GM21619 (cell line): Measurements from ENCODE around the gene TFRC.
"Not testable (repeated sequence)": the region's sequence is repeated elsewhere in the genome, so short reads cannot be mapped to it uniquely, and the experiment has no call there.

Source experiments
- ATAC-seq: cut with Tn5 transposase; IDR thresholded peaks from one replicate; pipeline ENCODE4 v1.9.1; 2021; ENCODE audit not compliant: unreplicated experiment

Gene TFRC

DNA sequence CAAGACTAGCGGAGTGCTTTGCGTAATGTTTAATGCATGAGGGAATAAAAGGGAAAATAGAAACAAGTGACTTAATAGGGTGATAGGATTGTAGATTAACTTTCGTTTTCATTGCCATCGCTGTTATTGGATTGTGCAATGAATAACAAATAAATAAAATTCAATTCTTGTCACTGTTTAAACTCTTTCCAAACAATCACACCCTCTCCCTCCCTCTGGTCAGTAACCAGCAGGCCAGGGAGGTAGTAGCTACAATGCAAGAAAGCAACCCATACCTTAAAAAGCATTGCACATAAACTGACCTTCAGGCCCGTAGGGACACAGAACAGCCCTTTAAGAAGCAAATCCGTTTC lies 705 bp upstream of the TFRC start:
- no peak for ATAC-seq

DNA sequence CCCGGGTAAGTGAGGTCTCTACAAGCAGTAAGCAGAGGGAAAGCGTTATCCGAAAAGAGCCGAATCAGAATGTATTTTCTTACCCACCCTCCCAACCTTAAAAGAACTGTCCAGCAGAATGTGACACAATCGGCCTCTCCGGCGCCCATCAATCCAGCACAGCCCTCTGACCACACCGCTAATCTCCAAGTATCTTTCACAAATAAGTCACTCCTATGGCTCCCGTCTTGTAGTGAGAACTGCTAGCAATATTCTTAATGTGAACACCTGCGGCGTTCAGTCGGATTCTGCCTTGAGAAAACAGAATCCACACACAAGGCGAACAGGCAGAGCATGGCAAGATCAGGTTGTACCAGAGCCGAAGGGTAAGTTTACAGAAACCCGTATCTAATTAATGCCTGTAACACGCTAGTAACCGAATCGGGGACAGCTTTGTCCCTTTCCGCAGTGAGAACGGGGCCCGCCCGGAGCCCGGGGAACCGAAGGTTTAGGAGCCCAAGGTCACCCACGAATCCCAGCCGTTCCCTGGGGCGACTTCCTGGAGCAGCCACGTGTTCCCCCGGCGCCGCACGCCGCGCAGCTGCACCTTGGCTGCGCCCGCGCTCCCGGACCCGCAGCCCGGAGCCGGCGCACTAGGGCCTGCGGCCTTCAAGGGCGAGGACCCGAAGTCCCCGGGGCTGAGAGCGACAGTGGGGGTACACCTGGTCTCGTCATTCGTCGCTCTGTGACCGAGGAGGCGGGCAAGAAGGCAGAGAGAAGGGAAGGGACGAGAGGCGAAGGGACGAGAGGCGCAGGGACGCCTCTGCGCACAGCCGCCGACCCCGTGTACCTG lies 672 bp downstream of the TFRC start:
- ATAC-seq: peak; percentile 37

DNA sequence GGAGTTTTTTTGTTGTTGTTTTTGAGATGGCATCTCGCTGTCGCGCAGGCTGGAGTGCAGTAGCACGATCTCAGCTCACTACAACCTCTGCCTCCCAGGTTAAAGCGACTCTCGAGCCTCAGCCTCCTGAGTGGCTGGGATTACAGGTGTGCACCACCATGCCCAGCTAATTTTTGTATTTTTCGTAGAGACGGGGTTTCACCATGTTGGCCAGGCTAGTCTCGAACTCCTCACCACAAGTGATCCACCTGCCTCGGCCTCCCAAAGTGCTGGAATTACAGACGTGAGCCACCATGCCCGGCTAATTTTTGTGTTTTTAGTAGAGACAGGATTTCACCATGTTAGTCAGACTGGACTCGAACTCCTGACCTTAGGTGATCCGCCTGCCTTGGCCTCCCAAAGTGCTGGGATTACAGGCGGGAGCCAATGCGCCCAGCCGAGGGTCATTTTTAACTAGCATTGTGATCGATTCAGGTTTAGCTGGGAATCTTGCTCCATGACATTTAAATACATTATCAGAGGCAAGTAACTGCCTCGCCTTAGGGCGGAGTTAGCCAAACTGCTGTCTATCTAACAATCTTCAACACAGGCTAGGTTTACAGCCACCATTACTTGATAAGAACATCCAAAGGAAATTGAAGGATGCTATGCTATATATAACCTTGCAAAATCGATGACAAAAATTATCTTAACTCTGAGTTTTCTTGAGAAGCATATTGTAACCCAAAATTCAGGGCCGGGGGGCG lies 1.6 kb downstream of the TFRC start:
- ATAC-seq: not testable (repeated sequence)

DNA sequence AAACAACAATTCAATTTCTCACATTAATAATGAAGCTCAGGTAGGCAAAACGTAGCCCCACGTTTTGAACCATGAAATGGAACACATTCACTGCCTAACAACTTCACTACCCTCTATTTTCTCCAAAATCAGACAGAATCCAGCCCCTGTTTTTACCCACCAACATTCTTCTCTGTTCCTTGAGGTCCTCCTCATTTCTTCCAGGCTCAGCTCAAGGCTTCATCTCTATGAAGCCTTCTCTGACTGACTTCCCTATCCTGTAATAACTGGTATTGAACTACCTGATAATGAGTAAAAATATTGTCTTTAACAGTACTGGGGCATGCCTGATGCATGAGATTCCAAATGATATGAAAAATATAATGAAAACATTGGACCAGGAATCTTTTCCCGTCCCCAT lies 2.2 kb downstream of the TFRC start:
- ATAC-seq: no peak

DNA sequence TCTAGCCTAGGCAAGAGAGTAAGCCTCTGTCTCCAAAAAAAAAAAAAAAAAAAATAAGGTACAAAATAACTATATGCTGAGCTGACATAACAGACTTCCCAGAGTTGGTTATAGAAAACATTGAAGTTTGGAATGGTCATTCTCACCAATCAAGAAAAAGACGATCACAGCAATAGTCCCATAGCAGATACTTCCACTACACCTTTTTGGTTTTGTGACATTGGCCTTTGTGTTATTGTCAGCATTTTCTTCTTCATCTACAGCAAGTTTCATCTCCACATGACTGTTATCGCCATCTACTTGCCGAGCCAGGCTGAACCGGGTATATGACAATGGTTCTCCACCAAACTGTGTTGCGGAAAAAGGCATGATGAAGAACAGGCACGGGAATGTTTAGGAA lies 6.9 kb downstream of the TFRC start:
- no peak for ATAC-seq

DNA sequence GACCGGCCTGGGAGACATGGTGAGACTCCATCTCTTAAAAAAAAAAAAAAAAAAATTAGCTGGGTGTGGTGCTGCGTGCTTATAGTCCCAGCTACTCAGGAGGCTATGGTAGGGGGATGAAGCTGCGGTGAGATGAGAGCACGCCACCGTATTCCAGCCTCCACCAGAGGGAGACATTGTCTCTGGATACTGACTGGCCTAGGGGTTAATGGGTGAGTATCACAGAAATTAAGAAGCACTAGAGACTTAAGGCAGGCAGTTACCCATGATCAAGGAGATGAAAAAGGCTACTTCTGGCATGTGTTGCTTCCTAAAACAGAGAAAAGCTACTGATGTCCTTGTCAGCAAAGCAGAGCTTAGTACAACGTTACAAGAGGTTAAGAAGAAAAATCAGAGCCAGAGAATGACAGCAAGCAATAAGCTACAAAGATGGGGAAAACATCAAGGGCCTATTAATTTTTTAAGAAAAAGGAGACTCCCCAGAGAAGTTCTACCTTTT lies 8.6 kb downstream of the TFRC start:
- peak; percentile 75 for ATAC-seq

DNA sequence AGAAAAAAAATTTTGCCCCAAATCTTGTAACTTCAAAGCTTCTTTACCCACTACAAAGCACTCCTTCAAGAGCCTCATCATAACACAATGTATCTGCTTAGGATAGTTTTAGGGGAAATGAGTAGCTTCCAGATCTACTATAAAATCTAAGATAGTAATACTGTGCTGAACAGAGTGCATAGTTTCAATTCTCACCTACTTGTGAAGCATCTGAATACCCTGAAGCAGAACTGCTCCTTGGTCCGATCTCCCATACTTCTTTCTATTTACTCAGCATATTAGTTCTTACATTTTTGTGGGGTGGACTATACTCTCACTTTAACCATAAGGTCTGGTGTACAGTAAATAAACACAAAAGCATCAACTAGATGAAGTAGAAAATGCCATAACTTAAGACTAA lies 9.6 kb downstream of the TFRC start:
- no peak for ATAC-seq

DNA sequence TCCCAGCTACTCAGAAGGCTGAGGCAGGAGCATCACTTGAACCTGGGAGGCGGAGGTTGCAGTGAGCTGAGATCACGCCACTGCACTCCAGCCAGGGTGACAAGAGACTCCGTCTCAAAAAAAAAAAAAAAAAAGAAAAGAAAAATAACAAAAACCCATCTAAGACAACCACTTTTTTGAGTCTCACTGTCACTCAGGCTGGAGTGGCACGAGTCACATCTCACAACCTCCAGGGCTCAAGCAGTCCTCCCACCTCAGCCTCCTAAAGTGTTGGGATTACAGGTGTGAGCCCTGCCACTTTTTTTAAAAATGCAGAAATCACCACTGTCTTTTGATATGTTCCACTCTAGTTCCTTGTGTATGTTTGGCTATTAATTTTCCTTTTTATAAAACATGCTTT lies 13.1 kb downstream of the TFRC start:
- not testable (repeated sequence) for ATAC-seq

DNA sequence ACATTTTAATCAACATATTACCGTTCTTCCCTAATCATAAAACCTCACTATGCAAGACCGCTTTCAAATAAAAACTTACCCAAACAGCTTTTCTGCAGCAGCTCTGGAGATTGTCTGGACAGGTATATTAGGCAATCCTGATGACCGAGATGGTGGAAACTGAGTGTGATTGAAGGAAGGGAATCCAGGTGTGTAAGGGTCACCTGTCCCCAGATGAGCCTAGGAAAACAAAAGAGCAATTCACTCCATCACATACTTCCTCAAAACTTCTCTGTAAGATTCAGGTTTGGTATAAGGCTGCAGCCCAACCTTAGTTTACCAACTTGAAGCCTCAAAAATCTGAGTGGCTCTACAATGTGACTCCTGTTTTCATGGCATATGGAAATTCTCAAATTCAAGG lies 14.5 kb downstream of the TFRC start:
- ATAC-seq: no peak

DNA sequence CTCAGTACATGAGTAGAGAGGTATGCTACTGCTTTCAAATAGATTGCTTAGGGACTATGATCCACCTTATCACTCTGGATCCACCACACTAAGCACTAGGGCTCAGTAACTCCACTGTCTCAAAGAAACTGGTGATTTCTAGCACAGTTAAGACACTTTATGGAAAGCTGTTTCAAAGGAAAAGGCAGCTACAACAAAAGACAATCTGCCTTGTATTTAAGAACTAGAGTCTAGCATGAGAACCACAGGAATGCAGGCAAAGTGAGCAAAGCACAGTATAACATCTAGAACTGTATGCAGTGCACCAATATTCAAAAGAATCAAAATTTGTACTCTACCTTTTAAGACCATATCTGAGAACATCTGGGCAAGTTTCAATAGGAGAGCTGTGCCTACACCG lies 17.9 kb downstream of the TFRC start:
- ATAC-seq: no peak

DNA sequence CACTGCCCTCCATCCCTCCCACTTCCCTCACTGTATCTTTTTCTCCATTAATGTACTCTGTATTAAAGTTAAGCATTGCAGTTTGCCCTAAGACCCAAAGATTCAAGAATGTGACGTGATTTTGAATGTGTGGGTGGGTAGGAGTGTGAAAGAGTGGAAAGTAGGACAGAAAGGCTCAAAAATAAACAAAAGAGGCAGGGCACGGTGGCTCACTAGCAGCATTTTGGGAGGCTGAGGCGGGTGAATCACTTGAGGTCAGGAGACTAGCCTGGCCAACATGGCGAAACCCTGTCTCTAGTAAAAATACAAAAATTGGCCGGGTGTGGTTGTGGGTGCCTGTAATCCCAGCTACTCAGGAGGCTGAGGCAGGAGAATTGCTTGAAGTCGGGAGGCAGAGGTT lies 18.4 kb downstream of the TFRC start:
- ATAC-seq: no peak

DNA sequence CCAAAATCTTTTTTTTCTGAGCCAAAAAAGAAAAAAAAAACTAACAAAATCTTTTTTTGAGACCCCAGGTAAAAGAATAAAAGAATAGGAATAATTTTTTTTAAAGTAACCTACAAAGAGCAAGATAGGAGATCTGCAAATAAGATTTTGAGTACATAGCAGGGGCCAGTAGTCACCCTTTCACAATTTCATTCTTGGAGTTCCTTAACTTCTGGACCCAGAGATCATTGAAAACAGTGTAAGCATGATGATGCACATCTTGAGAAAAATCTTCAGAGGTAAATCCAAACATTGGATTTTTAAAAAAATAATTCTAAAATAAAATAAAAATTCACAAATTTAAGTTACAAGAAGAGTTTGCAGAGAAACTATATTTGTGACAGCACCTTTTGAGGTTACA lies 18.8 kb downstream of the TFRC start:
- ATAC-seq: no peak

DNA sequence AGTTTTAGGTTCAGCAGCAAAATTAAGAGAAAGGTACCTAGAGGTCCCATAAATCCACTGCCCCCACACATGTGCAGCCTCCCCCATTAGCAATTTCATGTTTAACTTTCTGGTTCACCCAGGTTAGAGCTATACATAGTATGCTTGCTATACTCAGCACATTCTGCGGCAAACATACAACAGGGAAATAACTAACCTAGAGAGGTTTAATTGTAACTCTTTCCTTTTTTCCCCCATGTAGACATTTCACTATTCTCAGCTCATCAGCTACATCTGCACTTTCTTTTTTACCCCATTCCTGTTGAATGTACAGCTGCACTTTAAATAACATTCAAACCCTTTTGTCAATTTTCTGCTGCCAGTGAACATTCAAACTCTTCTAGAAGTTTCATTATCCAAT lies 21.1 kb downstream of the TFRC start:
- ATAC-seq: no peak

DNA sequence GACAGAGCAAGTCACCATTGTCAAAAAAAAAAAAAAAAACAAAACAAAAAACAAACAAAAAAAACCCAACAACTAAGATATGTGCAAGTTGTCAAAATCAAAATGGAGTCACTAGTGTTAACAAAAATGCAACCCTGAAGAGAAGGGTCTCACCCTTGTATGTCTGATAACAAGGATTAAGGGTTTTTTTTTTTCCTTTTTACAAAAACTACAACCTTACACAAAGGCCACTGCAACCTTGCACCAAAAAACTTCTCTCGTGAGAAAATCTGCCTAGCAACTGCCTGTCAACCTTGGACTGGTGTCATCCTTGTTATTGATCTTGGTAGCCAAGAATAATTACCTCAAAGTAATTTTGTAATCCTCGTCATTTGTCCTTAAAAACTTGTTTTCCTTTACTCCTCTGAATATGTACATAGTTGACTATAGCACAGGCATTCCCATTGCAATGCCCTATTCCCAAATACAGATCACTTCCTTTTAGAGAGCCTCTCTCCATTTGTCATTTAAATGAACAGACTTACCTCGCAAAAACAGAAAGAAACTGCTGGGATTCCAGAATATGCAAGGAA lies 24.0 kb downstream of the TFRC start:
- no peak for ATAC-seq

DNA sequence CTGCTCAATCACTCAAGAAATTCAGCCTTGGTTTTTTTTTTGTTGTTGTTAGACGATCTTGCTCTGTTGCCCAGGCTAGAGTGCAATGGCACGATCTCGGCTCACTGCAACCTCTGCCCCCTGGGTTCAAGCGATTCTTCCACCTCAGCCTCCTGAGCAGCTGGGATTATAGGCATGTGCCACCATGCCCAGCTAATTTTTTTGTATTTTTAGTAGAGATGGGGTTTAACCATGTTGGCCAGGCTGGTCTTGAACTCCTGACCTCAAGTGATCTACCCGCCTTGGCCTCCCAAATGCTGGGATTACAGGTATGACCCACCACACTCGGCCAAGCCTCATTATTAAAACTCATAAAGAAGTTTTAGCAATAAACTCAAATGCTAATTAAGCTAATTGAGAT lies 25.5 kb downstream of the TFRC start:
- ATAC-seq: not testable (repeated sequence)

DNA sequence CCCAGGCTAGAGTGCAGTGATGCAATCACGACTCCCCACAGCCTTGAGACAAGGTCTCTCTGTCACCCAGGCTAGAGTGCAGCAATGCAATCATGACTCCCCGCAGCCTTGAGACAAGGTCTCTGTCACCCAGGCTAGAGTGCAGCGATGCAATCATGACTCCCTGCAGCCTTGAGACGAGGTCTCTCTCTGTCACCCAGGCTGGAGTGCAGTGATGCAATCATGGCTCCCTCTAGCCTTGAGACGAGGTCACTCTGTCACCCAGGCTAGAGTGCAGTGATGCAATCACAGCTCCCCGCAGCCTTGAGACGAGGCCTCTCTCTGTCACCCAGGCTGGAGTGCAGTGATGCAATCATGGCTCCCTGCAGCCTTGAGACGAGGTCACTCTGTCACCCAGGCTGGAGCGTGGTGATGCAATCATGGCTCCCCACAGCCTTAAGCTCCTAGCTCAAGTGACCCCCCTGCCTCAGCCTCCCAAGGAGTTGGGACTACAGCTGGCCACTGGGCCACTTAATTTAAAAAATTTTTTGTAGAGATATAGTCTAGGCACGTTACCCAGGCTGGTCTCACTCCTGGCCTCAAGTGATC lies 26.1 kb downstream of the TFRC start:
- ATAC-seq: no peak

DNA sequence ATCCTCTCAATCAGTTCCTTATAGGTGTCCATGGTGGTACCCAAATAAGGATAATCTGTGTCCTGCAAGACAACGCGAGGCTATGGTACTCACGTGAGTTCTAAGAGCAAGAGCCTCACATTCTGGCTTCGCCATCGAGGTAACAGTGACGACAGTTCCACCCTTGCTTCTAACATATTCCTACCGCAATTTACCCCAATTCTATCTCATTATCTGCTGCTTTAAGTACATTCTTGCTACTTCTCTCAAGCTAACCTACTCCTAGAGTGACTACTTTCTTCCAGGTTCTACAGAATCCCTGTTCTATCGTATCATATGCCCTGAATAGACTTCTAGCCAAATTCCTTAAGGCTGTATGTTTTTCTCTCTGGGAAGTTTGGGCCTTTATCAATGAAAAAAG lies 26.6 kb downstream of the TFRC start:
- ATAC-seq: no peak

DNA sequence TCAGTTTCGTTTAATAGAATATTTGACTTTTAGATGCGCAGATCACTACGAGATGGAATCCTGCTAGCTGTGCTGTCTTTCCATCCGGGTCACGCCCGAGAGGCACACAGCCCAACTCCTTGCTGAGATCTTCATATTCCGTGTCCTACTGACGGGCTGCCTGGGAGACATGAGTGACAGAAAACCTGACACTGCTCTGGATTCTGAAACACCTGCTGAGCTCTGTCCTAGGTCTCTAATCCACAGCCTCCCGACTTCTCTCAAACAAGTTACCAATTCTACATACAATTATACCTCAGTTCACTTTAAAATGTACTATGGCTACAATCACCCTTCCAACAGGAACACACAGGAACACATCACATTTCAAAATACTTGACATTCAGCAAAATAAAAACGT lies 27.2 kb downstream of the TFRC start:
- no peak for ATAC-seq

DNA sequence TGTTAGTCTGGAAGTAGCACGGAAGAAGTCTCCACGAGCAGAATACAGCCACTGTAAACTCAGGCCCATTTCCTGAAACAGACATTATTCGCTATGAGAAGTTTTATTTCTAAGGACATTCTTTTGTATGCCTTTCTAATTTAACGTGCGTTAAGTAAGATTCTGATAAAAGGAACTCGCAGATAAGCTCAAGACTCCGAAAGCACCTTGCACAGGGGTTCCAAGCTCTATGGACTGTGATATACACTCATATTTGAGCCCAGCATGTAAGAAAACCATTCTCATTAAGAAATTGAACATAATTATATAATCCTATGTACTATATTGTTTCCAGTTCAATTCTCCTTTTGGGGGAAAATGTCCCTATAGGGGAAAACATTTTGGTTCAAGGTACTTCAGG lies 28.4 kb downstream of the TFRC start:
- ATAC-seq: no peak

DNA sequence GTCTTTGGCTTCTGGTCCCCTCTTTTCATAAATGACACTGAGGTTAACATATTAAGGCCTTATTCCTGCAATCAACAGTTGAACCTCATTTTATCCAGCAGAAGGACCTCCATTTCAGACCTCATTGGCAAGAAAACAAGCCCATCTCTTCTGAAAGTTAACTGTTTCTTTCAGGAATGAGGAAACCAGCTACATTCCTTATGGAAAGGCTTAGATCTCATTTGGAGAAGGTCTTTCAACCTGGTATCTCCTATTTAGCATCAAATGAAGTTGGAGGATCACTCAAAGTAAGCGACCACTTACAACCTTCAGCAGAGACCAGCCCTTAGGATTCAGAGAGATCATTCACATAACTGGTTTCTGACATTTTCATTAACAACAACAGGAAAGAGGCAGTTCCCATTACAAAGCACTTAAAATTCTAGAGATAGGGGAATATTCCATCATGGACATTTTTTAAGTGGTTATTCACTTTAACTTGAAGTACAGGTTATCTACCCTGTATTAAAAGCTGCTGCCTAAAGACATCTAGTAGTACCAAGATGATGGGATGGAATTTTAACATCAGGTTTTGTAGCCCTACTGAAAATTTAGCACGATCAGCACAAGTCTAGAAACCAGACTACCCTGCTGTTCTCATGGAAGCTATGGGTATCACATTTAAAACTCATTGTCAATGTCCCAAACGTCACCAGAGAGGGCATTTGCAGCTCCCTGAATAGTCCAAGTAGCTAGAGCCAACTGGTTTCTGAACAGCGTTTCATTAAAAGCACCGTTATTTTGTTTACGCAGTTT lies 30.4 kb downstream of the TFRC start:
- ATAC-seq: no peak

DNA sequence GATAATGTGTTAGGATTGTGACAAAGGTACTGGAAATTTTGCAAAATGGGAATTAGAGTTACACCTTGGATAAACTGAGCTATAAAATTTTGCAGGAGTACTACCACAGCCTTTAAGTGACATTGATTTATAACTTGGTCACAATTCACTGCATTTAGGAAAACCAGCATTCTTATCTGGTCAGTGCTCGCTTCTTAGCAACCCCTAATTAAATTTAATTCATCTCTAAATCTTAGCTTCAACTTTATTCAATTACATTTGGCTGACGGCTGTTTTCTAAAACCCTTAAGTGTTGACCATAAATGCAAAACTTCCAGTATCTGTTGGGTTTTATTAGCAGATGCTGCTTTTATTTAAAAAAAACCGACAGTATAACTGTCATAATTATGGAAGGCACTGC lies 31.3 kb downstream of the TFRC start:
- no peak for ATAC-seq
